Spleen (tissue), 11 donors: ENCODE results near the gene GHRHR. TPM values are rescaled to one million over a fixed set of nuclear protein-coding genes. Genes with fewer than 3 reads are reported as not detected.
A peak's percentile ranks its signal among the peaks of the same experiment; 100 is the strongest.

Source experiments
- DNase-seq: peaks from one replicate; pipeline ENCODE4 v3.0.0-alpha.2; 2020
- H3K27ac ChIP-seq, 8 donors: fragments of 200-600 bp; sonication (generic) in 7 of 8; 1 replicate in 4 of 8; 2 replicates in 4 of 8; pipeline versions ENCODE4 v1.5.0 to v1.8.0; 2016 to 2021; ENCODE audit warnings: inconsistent platforms in 4 of 8, mild to moderate bottlenecking in 4 of 8, moderate library complexity in 1 of 8
- H3K27me3 ChIP-seq, 7 donors: fragments of 200-600 bp; sonication (generic) in 6 of 7; replicated peaks in 1 of 7; 1 replicate in 4 of 7; 2 replicates in 3 of 7; pipeline versions ENCODE4 v1.5.0 to v1.8.0; 2016 to 2021; ENCODE audit warnings: inconsistent platforms in 3 of 7, mild to moderate bottlenecking in 1 of 7
- H3K36me3 ChIP-seq, 6 donors: fragments of 200-600 bp; sonication (generic) in 5 of 6; 1 replicate in 4 of 6; 2 replicates in 2 of 6; pipeline versions ENCODE4 v1.5.0 to v1.8.0; 2016 to 2021; ENCODE audit warnings: inconsistent platforms in 2 of 6
- H3K4me1 ChIP-seq, 6 donors: fragments of 200-600 bp; sonication (generic) in 5 of 6; 1 replicate in 3 of 6; 2 replicates in 3 of 6; pipeline versions ENCODE4 v1.5.0 to v1.8.0; 2016 to 2021; ENCODE audit warnings: inconsistent platforms in 3 of 6
- H3K4me3 ChIP-seq, 8 donors: fragments of 200-600 bp; sonication (generic) in 7 of 8; 1 replicate in 4 of 8; 2 replicates in 4 of 8; pipeline versions ENCODE4 v1.5.0 to v1.8.0; 2016 to 2021; ENCODE audit warnings: inconsistent platforms in 4 of 8, mild to moderate bottlenecking in 4 of 8, moderate library complexity in 2 of 8
- H3K9me3 ChIP-seq, 8 donors: fragments of 200-600 bp; sonication (generic) in 7 of 8; 1 replicate in 4 of 8; 2 replicates in 4 of 8; pipeline versions ENCODE4 v1.5.0 to v1.8.0; 2016 to 2021; ENCODE audit warnings: inconsistent platforms in 4 of 8
- CTCF ChIP-seq, 11 experiments: fragments of 200-600 bp in 7 of 11; fragments of 450-650 bp in 4 of 11; sonication (generic) in 4 of 11; IDR thresholded peaks in 8 of 11; conservative IDR thresholded peaks in 3 of 11; 1 replicate in 7 of 11; 2 replicates in 4 of 11; pipeline versions ENCODE4 v1.4.0 to v1.8.0; 2016 to 2021; ENCODE audit warnings: antibody characterized with exemption in 11 of 11, inconsistent platforms in 4 of 11, mild to moderate bottlenecking in 1 of 11
- POLR2A ChIP-seq, 3 donors: fragments of 450-650 bp; IDR thresholded peaks; one replicate each; pipeline ENCODE4 v1.5.1; 2017; ENCODE audit warnings: antibody characterized with exemption in 3 of 3, mild to moderate bottlenecking in 1 of 3
- POLR2AphosphoS5 ChIP-seq, 3 donors: sonication (generic); formaldehyde crosslinking; IDR thresholded peaks; one replicate each; pipeline ENCODE4 v1.5.1; 2017; ENCODE audit warnings: antibody characterized with exemption in 3 of 3
- WGBS, 5 donors: extraction: QIAGEN DNeasy Blood & Tissue Kit in 3 of 5; methylation state at CpG; one replicate each; pipeline versions ENCODE4 v1.1.5 to v1.1.7; 2013 to 2018; 5-methylcytosine and 5-hydroxymethylcytosine counted together
- intact Hi-C: fragments of 100-400 bp; cut with DNase I; formaldehyde crosslinking; loops from one replicate; pipeline ENCODE4 v1.15.0; 2023; ENCODE audit warnings: low total_unique reads
- polyA plus RNA-seq, 3 donors: library from polyadenylated mRNA; stranded (reverse); fragments of 200-250 nt; gene quantifications; one replicate each; pipeline ENCODE4 v1.2.1, GENCODE V29; 2013
- total RNA-seq, 7 donors: library from RNA; depleted of rRNA in 3 of 7; stranded (reverse); fragments of >200 nt in 3 of 7; fragmentation: NEBNext Ultra II Directional in 4 of 7; extraction: Animal tissue kit (Norgen Biotek cat#: 25700) in 4 of 7; gene quantifications; one replicate each; pipeline versions ENCODE4 v1.1.0 to v1.2.1, GENCODE V29; 2016 to 2021
- donor health status: healthy with polysubstance abuse.
- donor health status: DM: no; HTN: no; CAD: no; lungs with moderate emphysema.
- donor health status: DM: no; HTN: no; CAD: no.
- donor health status: Bipolar disorder and iron deficiency.
- donor health status: healthy.
- donor health status: DM: no; HTN: no; CAD: no.
- donor health status: DM: yes; HTN: yes; CAD: no.

The GHRHR gene
- total and polyA plus RNA-seq, 10 donors: not detected

DNA sequence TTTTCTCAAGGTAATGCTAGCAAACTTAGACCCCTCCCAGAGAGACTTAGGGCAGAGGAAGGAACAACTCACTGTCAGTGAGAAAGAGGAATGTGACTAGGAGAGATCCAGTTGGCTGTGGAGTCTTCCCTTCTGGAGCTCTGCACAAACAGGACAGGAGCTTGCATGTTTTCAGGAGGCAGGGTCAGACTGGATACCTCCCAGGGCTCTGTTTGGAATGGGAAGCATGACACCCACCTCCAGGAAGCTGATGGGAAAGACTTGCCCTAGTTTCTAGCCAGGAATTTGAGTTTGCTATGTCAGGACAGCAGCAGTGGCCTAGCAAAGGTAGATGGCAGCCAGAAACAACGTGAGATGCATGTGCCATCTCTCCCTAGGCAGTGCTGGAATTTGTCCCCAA, 40.6 kb downstream of the GHRHR start:
- TF ChIP-seq POLR2AphosphoS5 (IDR thresholded peaks at IDR 0.05) (no peak), CTCF (IDR thresholded peaks at IDR 0.05 in 8 of 11, conservative IDR thresholded peaks at IDR 0.05 in 3 of 11) (no peak), POLR2A (IDR thresholded peaks at IDR 0.05) (no peak)
- no peak overlapping the region for H3K4me3 ChIP-seq
- intact Hi-C loops: no loop called here
- DNase-seq: peak; percentile 2
- no peaks in the 10 kb centered on the region for H3K4me1 ChIP-seq
- H3K36me3 ChIP-seq: no peaks in the 10 kb centered on the region
- H3K9me3 ChIP-seq: peaks cover 0 to 7% (median 0%) of the 10 kb centered on the region in 8 donors
- 67 to 76% (median 74%) methylated on average over 1 of the region's 1 CpG for WGBS, 5 donors
- no peak overlapping the region for H3K27ac ChIP-seq
- peaks cover 0 to 18% (median 0%) of the 10 kb centered on the region in 7 donors for H3K27me3 ChIP-seq

- H3K27ac ChIP-seq: no peak overlapping the region
- H3K36me3 ChIP-seq: no peaks in the 10 kb centered on the region
- no peaks in the 10 kb centered on the region for H3K4me1 ChIP-seq
- intact Hi-C loops: no loop called here
- peak; percentile 29 for DNase-seq
- peaks cover 0 to 7% (median 0%) of the 10 kb centered on the region in 8 donors for H3K9me3 ChIP-seq
- no peak overlapping the region for H3K4me3 ChIP-seq
- whole genome bisulfite sequencing, 5 donors: 70 to 83% (median 81%) methylated on average over 5 to 6 of the region's 6 CpGs
- H3K27me3 ChIP-seq: peaks cover 0 to 18% (median 0%) of the 10 kb centered on the region in 7 donors
- TF ChIP-seq CTCF (IDR thresholded peaks at IDR 0.05 in 8 of 11, conservative IDR thresholded peaks at IDR 0.05 in 3 of 11) (no peak), POLR2A (IDR thresholded peaks at IDR 0.05) (no peak), POLR2AphosphoS5 (IDR thresholded peaks at IDR 0.05) (no peak)
These were observed 43.1 kb downstream of the GHRHR start for GRCh38 chr7:31006857-31007256.

GRCh38 chr7:31007634-31008033, 43.9 kb downstream of the GHRHR start:
- H3K4me3 ChIP-seq: no peak overlapping the region
- H3K4me1 ChIP-seq: no peaks in the 10 kb centered on the region
- DNase-seq: peak; percentile 57
- peaks cover 0 to 18% (median 0%) of the 10 kb centered on the region in 7 donors for H3K27me3 ChIP-seq
- no peak overlapping the region for H3K27ac ChIP-seq
- TF ChIP-seq POLR2AphosphoS5 (IDR thresholded peaks at IDR 0.05) (no peak), POLR2A (IDR thresholded peaks at IDR 0.05) (no peak), CTCF (IDR thresholded peaks at IDR 0.05 in 8 of 11, conservative IDR thresholded peaks at IDR 0.05 in 3 of 11) (no peak)
- peaks cover 0 to 7% (median 0%) of the 10 kb centered on the region in 8 donors for H3K9me3 ChIP-seq
- 75 to 87% (median 82%) methylated on average over 5 of the region's 5 CpGs for WGBS, 5 donors
- no peaks in the 10 kb centered on the region for H3K36me3 ChIP-seq
- intact Hi-C loops: no loop called here

DNA sequence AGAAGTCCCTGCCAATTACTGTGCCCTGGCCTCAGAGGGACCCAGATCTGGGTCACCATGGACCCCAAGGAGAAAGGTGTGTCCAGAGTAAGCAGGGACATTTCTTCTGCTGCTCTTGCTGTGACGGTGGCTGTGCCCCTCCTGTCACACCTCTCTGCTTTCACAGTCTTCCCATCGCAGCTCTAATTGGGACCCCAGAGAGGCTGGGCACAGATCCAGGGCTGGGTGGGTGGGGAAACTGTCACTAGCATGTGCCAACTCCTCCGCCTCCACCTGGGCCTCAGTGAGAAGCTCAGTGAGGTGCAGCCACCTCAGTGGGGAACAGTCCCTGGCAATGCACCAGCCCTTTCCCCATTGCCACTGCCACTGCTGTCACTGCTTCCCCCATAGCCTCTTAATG, 51.1 kb downstream of the GHRHR start:
- TF ChIP-seq POLR2A (IDR thresholded peaks at IDR 0.05) (no peak), POLR2AphosphoS5 (IDR thresholded peaks at IDR 0.05) (no peak), CTCF (IDR thresholded peaks at IDR 0.05 in 8 of 11, conservative IDR thresholded peaks at IDR 0.05 in 3 of 11) (no peak)
- no peak for DNase-seq
- H3K27me3 ChIP-seq: peaks cover 0 to 24% (median 0%) of the 10 kb centered on the region in 7 donors
- H3K36me3 ChIP-seq: no peaks in the 10 kb centered on the region
- H3K27ac ChIP-seq: no peak overlapping the region
- H3K4me1 ChIP-seq: no peaks in the 10 kb centered on the region
- H3K9me3 ChIP-seq: no peaks in the 10 kb centered on the region
- WGBS, 5 donors: 77 to 86% (median 82%) methylated on average over 3 of the region's 3 CpGs
- no peak overlapping the region for H3K4me3 ChIP-seq
- intact Hi-C loops: no loop called here
